PC-9 (cell line): ENCODE data around the gene SRGAP1.

Source experiments
- EZH2 ChIP-seq: fragments of 200-600 bp; sonication (generic); IDR thresholded peaks from 2 replicates; pipeline ENCODE4 v1.8.0; 2017; ENCODE audit warnings: antibody characterized with exemption, low read depth
- TF ChIP-seq, protein P1 (sequence below): fragments of 200-600 bp; sonication (generic); conservative IDR thresholded peaks from 2 replicates; pipeline ENCODE4 v1.6.1; 2017; ENCODE audit warnings: mixed run types, antibody characterized with exemption, mild to moderate bottlenecking, moderate library complexity

DNA sequence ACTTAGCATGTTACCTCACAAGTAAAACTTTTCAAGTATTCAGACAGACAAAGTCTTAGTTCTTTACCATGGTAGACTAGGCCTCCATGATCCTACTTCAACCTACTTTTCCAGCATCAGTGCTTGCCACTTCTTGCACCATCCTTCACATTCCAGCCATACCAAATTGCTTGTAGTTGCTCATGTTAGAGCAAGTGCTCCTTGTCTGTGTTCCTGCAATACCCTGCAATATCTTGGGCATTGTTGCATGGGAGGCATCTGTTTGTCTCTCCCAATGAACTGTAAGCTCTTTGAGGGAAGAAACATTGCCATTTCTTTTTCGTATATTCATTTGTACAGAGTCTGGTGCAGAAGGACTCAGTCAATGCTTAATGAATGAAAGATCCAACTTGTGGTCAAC is 78.0 kb downstream of the SRGAP1 start:
- TF ChIP-seq, protein P1, sequence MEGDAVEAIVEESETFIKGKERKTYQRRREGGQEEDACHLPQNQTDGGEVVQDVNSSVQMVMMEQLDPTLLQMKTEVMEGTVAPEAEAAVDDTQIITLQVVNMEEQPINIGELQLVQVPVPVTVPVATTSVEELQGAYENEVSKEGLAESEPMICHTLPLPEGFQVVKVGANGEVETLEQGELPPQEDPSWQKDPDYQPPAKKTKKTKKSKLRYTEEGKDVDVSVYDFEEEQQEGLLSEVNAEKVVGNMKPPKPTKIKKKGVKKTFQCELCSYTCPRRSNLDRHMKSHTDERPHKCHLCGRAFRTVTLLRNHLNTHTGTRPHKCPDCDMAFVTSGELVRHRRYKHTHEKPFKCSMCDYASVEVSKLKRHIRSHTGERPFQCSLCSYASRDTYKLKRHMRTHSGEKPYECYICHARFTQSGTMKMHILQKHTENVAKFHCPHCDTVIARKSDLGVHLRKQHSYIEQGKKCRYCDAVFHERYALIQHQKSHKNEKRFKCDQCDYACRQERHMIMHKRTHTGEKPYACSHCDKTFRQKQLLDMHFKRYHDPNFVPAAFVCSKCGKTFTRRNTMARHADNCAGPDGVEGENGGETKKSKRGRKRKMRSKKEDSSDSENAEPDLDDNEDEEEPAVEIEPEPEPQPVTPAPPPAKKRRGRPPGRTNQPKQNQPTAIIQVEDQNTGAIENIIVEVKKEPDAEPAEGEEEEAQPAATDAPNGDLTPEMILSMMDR = no peak
- no peak for TF ChIP-seq EZH2
